HepG2 (cell line): ENCODE data around the gene ADCY6. TPM values are rescaled to one million over a fixed set of nuclear protein-coding genes. Genes with fewer than 3 reads are reported as not detected.

Experiments used
- ATAC-seq: fragments of 200-7000 bp; cut with Tn5 transposase; 3 replicates; pipeline ENCODE4 v1.9.1; 2020; ENCODE audit warnings: mild to moderate bottlenecking, moderate library complexity
- BruUV-seq: library from RNA; stranded (reverse); fragments of 400-500 nt; replicated peaks from 2 replicates; lab custom pipeline; 2021; lab: Mats Ljungman, UMichigan
- CTCF ChIA-PET: fragments of 300-600 bp; formaldehyde crosslinking; extraction: SDS; loops from one replicate; lab custom pipeline; 2021; ENCODE audit warnings: low total read pairs, inconsistent platforms, low intra/inter-chr PET ratio; lab: Yijun Ruan, JAX
- POLR2A ChIA-PET: fragments of 350-600 bp; sonication (Branson Sonifier 250); formaldehyde crosslinking; loops from one replicate; lab custom pipeline; 2020; ENCODE audit warnings: antibody characterized with exemption, inconsistent platforms; lab: Yijun Ruan, JAX
- DNase-seq: peaks from one replicate; pipeline ENCODE4 v3.0.0-alpha.2; 2015; ENCODE audit warnings: low spot score
- FAIRE-seq: peaks from 3 replicates; lab custom pipeline; 2011; peaks lifted over from hg19 to GRCh38; lab: Jason Lieb, UNC
- H2AFZ ChIP-seq: one replicate; pipeline ENCODE4 v1.6.1; 2011; ENCODE audit warnings: low read length, inconsistent platforms
- H3K27ac ChIP-seq: fragments of 300-600 bp; 3 replicates; pipeline ENCODE4 v1.8.0; 2011; ENCODE audit warnings: mixed run types, mild to moderate bottlenecking, mixed read lengths, low read length, inconsistent platforms; ENCODE audit not compliant: insufficient read depth; ENCODE audit errors: extremely low read length
- H3K27me3 ChIP-seq, 2 experiments: fragments of 200-600 bp in 1 of 2; 2 replicates in 1 of 2; 3 replicates in 1 of 2; pipeline versions ENCODE4 v1.6.0 to v1.8.0; 2011; ENCODE audit warnings: low read length in 2 of 2, mild to moderate bottlenecking in 2 of 2, moderate library complexity in 2 of 2, inconsistent platforms in 1 of 2; ENCODE audit not compliant: insufficient read depth in 2 of 2, control insufficient read depth in 1 of 2
- H3K36me3 ChIP-seq, 2 experiments: fragments of 200-600 bp in 1 of 2; replicated peaks in 1 of 2; 2 replicates in 1 of 2; 3 replicates in 1 of 2; pipeline versions ENCODE4 v1.5.1 to v1.8.0; 2011; ENCODE audit warnings: low read length in 2 of 2, inconsistent platforms in 1 of 2; ENCODE audit not compliant: insufficient read depth in 2 of 2, control insufficient read depth in 1 of 2
- H3K4me1 ChIP-seq: 2 replicates; pipeline ENCODE4 v1.5.1; 2012; ENCODE audit warnings: low read length, inconsistent platforms; ENCODE audit not compliant: insufficient read depth
- H3K4me2 ChIP-seq: 2 replicates; pipeline ENCODE4 v1.6.0; 2011; ENCODE audit warnings: low read depth, low read length, inconsistent platforms
- H3K4me3 ChIP-seq, 3 experiments: fragments of 200-600 bp in 1 of 3; sonication (generic), shearing (Covaris generic) in 1 of 3; replicated peaks in 1 of 3; 2 replicates each; pipeline ENCODE4 v1.5.1; 2011 to 2016; ENCODE audit warnings: low read length in 3 of 3, inconsistent platforms in 2 of 3, low read depth in 2 of 3, mild to moderate bottlenecking in 2 of 3, control low read depth in 1 of 3, mixed read lengths in 1 of 3; ENCODE audit not compliant: insufficient read depth in 1 of 3
- H3K79me2 ChIP-seq: one replicate; pipeline ENCODE4 v1.6.1; 2011; ENCODE audit warnings: low read length, inconsistent platforms; ENCODE audit not compliant: insufficient read depth
- H3K9ac ChIP-seq: 2 replicates; pipeline ENCODE4 v1.6.0; 2011; ENCODE audit warnings: mild to moderate bottlenecking, low read depth, low read length, inconsistent platforms; ENCODE audit not compliant: insufficient read depth
- H3K9me3 ChIP-seq: 2 replicates; pipeline ENCODE4 v1.5.1; 2012; ENCODE audit warnings: mild to moderate bottlenecking, low read length
- H4K20me1 ChIP-seq: 2 replicates; pipeline ENCODE4 v1.6.0; 2011; ENCODE audit warnings: inconsistent platforms, mild to moderate bottlenecking, low read length, moderate library complexity; ENCODE audit not compliant: insufficient read depth
- ATF7 ChIP-seq, 2 experiments: fragments of 450-650 bp in 1 of 2; sonication (generic) in 1 of 2; formaldehyde crosslinking in 1 of 2; IDR thresholded peaks; 2 replicates each; pipeline versions ENCODE4 v1.4.0 to v1.6.1; 2016 to 2020; ENCODE audit warnings: antibody characterized with exemption in 1 of 2, mild to moderate bottlenecking in 1 of 2, missing genetic modification reagents in 1 of 2
- CREB1 ChIP-seq, 2 experiments: fragments of 450-650 bp in 1 of 2; IDR thresholded peaks; 2 replicates each; pipeline ENCODE4 v1.6.1; 2016 to 2017; ENCODE audit warnings: control low read depth in 1 of 2, mild to moderate bottlenecking in 1 of 2, missing compliant biosample characterization in 1 of 2, missing genetic modification characterization in 1 of 2
- SOX5 ChIP-seq: IDR thresholded peaks from 2 replicates; pipeline ENCODE4 v1.6.1; 2016; ENCODE audit warnings: borderline replicate concordance
- ZNF503 ChIP-seq: sonication (generic); formaldehyde crosslinking; IDR thresholded peaks from 2 replicates; pipeline ENCODE4 v1.4.0; 2020; ENCODE audit warnings: missing genetic modification reagents
- WGBS: methylation state at CpG from one replicate; pipeline ENCODE4 v1.1.6; 2017; ENCODE audit warnings: low lambda C conversion rate; 5-methylcytosine and 5-hydroxymethylcytosine counted together
- in situ Hi-C: cut with HindIII; loops from 2 replicates; pipeline ENCODE4 v1.10.0; 2017; ENCODE audit warnings: low pct_unique_long_range_greater_than_20kb; ENCODE audit not compliant: extremely low pct_ligation_motif_present
- intact Hi-C: fragments of 100-400 bp; cut with micrococcal nuclease; formaldehyde crosslinking; loops from one replicate; pipeline ENCODE4 v1.10.0; 2022; ENCODE audit not compliant: unreplicated experiment
- polyA plus RNA-seq, 8 experiments: library from polyadenylated mRNA; depleted of rRNA in 3 of 8; stranded (reverse) in 7 of 8; unstranded in 1 of 8; fragments of >200 nt; fragmentation: Illumina TruSeq in 4 of 8; extraction: Trizol in 4 of 8; gene quantifications; 2 replicates each; pipeline versions ENCODE4 v1.2.1 to v1.2.3, GENCODE V29; 2011 to 2016; ENCODE audit warnings: low read depth in 4 of 8, missing spikeins in 1 of 8, mixed read lengths in 1 of 8; ENCODE audit not compliant: insufficient read depth in 1 of 8
- total RNA-seq, 5 experiments: library from RNA; depleted of rRNA; stranded (reverse); fragments of >200 nt; fragmentation: Illumina TruSeq; extraction: Trizol; gene quantifications; 2 replicates each; pipeline ENCODE4 v1.2.3, GENCODE V29; 2016; ENCODE audit warnings: low read depth in 1 of 5
- TF ChIP-seq, protein P1 (sequence below), 2 experiments: IDR thresholded peaks; 2 replicates each; pipeline ENCODE4 v1.6.1; 2011 to 2012; ENCODE audit warnings: low read length in 2 of 2, borderline replicate concordance in 1 of 2, low read depth in 1 of 2, mild to moderate bottlenecking in 1 of 2, moderate library complexity in 1 of 2

Gene ADCY6
- total and polyA plus RNA-seq, 2 of the 13 experiments (the other 11 are each of a cell fraction or from before 2014, with no cell fraction given), result 10.6 to 11.8 TPM

DNA sequence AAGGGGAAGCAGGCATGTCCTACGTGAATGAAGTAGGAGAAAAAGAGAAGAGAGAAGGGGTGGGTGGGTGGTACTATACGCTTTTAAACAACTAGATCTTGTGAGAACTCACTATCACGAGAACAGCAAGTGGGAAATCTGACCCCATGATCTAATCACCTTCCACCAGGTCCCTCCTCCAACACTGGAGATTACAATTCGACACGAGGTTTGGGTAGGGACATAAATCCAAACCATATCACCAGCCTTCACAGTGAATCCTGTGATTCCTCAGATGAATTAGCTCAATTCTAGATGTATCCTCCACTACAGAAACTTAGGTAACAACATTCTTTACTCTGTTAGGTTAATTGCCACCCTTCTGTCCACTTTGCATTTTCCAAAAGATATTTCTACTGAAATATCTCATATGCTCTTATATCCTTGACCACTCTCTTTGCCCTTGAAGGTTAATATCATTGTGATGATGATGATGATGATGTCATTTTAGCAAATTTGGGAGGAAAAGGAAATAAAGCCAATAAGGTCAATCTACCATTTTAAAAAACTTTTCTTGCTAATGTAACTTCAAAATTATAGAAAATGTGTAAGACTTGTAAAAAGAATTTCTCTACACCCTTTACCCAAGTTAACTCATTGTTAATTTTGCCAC is 49.1 kb downstream of the ADCY6 start:
- FAIRE-seq (no peak), ATAC-seq (no peak)
- no peak overlapping the region for H3K4me3 ChIP-seq
- TF ChIP-seq ZNF503 (CRISPR knock-in tag) (no peak), CREB1 (IDR thresholded peaks at IDR 0.05) (peak; percentile 53; the same call in 1 of the 2 replicates), CREB1 (CRISPR knock-in tag; IDR thresholded peaks at IDR 0.05) (no peak), ATF7 (IDR thresholded peaks at IDR 0.05) (peak; percentile 88), ATF7 (CRISPR knock-in tag; IDR thresholded peaks at IDR 0.05) (no peak)
- TF ChIP-seq, all 625 proteins: peak for 2
- Histone ChIP-seq H4K20me1 (no peaks in the 10 kb centered on the region), H2AFZ (no peak overlapping the region), H3K79me2 (no peaks in the 10 kb centered on the region), H3K9me3 (no peaks in the 10 kb centered on the region), H3K9ac (no peak overlapping the region), H3K4me1 (no peaks in the 10 kb centered on the region), H3K4me2 (no peak overlapping the region), H3K27ac (no peak overlapping the region), H3K27me3 (no peaks in the 10 kb centered on the region; a peak in 2 of 5 replicates), H3K36me3 (no peaks in the 10 kb centered on the region)
- ChIA-PET CTCF (no interaction called here), POLR2A (no interaction called here)
- intact Hi-C loops, result no loop called here
- DNase-seq, result no peak
- in situ Hi-C loops, result no loop called here
- 8% methylated on average over 3 of the region's 5 CpGs for WGBS
- BruUV-seq, result no TSS peak

- no peak for DNase-seq
- Histone ChIP-seq H2AFZ (no peak overlapping the region), H3K27ac (no peak overlapping the region), H3K4me3 (no peak overlapping the region), H3K27me3 (no peaks in the 10 kb centered on the region; a peak in 1 of 5 replicates), H3K4me1 (no peaks in the 10 kb centered on the region), H3K9ac (no peak overlapping the region), H3K4me2 (no peak overlapping the region), H3K9me3 (no peaks in the 10 kb centered on the region), H4K20me1 (no peaks in the 10 kb centered on the region)
- no TSS peak for BruUV-seq
- WGBS, result 6% methylated on average over 1 of the region's 1 CpG
- intact Hi-C loops (no loop called here), in situ Hi-C loops (no loop called here)
- ATAC-seq, result no peak
- CTCF ChIA-PET, result no interaction called here
- TF ChIP-seq, protein P1, sequence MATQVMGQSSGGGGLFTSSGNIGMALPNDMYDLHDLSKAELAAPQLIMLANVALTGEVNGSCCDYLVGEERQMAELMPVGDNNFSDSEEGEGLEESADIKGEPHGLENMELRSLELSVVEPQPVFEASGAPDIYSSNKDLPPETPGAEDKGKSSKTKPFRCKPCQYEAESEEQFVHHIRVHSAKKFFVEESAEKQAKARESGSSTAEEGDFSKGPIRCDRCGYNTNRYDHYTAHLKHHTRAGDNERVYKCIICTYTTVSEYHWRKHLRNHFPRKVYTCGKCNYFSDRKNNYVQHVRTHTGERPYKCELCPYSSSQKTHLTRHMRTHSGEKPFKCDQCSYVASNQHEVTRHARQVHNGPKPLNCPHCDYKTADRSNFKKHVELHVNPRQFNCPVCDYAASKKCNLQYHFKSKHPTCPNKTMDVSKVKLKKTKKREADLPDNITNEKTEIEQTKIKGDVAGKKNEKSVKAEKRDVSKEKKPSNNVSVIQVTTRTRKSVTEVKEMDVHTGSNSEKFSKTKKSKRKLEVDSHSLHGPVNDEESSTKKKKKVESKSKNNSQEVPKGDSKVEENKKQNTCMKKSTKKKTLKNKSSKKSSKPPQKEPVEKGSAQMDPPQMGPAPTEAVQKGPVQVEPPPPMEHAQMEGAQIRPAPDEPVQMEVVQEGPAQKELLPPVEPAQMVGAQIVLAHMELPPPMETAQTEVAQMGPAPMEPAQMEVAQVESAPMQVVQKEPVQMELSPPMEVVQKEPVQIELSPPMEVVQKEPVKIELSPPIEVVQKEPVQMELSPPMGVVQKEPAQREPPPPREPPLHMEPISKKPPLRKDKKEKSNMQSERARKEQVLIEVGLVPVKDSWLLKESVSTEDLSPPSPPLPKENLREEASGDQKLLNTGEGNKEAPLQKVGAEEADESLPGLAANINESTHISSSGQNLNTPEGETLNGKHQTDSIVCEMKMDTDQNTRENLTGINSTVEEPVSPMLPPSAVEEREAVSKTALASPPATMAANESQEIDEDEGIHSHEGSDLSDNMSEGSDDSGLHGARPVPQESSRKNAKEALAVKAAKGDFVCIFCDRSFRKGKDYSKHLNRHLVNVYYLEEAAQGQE (IDR thresholded peaks at IDR 0.05; ENCODE audit: borderline replicate concordance in 1 of 2, low read depth in 1 of 2, low read length in 2 of 2), result peak in 1 of 2 experiments; percentile 60; a peak in 1 of 4 replicates
- TF ChIP-seq SOX5, result no peak
- TF ChIP-seq, all 625 proteins: peak for 1
- Histone ChIP-seq H3K79me2 (no peaks in the 10 kb centered on the region), H3K36me3 (no peaks in the 10 kb centered on the region)
- POLR2A ChIA-PET, result no interaction called here
- FAIRE-seq, result no peak
Observed at GRCh38 chr12:48736456-48736855, 52.4 kb downstream of the ADCY6 start.
